DMS 273 treated with DMSO at 0.1 percent for 48 hours (cell line): Measurements from ENCODE around the gene B4GALT5.

Experiments used
- DNase-seq: peaks from one replicate; lab custom pipeline; 2025; lab: John Stamatoyannopoulos, UW

Gene B4GALT5

DNA sequence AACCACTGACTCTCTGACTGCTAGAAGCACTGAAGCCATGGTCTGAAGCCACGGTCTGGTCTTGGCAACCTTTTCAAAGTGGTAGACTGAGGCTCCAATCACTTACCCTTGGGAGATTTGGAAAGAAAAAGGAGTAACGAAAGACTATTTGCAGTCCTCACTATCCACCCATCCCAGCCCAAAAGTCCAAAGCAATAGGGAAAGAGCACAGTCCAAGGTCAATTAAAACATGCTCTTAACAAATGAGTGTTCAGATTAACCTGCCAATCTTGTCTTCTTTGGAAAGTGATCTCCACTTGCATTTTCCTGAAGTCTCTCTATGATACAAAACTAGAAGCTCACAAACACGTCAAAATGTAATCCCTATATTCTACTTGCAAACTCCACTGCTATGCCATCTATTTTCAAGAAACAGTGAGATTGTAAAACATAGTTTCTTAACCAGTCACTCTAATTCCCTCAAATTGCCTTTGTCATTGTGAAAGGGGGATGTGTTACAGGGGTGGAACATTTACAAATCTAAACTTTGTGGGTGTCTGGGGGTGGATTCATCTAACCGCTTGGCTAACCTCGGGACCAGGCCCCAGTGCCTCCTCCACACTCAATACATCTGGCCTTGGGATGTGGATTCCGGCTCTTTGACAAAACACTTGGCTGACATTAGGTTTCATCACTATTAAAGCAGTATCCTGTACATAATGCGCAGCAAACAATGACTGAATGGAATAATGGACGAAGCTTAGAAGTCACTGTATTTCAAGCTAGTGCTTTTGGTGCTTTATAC, 56.4 kb downstream of the B4GALT5 start:
- DNase-seq: no peak

DNA sequence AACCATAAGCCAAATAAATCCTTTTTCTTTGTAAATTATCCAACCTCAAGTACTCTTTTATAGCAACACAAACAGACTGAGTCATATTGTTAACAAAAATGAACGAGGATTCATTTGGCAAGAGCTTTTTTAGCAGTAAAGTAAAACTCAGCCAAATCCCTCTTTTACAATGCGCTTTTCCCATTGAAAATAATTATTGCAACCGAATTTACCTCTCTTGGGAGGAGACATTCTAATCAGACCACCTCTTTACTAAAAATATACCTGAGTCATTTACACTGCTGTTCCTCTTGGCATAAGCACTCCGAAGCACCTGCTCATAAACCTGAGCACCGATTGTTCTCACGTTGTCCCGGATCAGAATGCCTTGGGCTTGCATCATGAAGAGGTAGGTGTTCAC, 57.4 kb downstream of the B4GALT5 start:
- no peak for DNase-seq

GRCh38 chr20:49653925-49654434, 59.7 kb downstream of the B4GALT5 start:
- DNase-seq: no peak

DNA sequence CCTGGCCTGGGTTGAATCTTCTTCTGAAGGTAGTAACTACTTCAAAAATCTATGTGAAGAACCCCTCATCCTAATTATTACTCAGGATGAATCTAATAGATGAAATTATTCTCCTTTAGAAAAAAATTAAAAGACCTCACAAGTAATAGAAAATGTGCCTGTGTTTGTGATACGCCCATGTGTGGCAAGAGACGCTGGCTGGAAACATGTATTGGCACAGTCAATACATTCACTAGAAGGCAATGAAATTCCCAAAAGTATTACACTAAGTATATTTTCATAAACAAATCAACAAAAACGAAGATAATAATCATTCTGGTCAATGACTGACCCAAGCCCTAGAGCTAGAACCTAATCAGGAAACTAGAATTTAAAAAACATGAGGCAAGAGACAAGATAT, 64.0 kb downstream of the B4GALT5 start:
- DNase-seq: no peak

- DNase-seq: no peak
These were observed 66.1 kb downstream of the B4GALT5 start for GRCh38 chr20:49647550-49647949.

GRCh38 chr20:49646528-49646927, 67.2 kb downstream of the B4GALT5 start:
- no peak for DNase-seq

GRCh38 chr20:49646126-49646525, 67.6 kb downstream of the B4GALT5 start:
- DNase-seq: no peak

DNA sequence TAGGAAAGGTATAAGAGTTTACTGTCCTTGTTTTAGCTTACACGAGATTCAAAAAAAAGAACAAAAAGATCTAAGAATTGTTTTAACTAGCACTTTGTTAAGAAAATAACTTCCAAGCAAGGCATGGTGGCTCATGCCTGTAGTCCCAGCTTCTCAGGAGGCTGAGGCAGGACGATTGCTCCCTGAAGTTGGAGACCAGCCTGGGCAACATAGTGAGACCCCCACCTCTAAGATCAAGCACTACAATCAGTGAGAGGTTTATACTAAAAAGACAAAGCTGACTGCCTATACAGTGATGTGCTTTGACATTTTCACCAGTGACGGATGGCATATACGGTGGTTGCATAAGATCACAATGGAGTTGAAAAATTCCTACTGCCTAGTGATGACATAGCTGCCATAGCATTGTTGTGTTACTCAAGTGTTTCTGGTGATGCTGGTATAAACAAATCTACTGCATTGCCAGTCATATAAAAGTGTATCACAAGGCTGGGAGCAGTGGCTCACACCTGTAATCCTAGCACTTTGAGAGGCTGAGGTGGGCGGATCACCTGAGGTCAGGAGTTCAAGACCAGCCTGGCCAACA, 68.6 kb downstream of the B4GALT5 start:
- no peak for DNase-seq

- DNase-seq: no peak
These were observed 70.9 kb downstream of the B4GALT5 start for GRCh38 chr20:49642816-49643215.

DNA sequence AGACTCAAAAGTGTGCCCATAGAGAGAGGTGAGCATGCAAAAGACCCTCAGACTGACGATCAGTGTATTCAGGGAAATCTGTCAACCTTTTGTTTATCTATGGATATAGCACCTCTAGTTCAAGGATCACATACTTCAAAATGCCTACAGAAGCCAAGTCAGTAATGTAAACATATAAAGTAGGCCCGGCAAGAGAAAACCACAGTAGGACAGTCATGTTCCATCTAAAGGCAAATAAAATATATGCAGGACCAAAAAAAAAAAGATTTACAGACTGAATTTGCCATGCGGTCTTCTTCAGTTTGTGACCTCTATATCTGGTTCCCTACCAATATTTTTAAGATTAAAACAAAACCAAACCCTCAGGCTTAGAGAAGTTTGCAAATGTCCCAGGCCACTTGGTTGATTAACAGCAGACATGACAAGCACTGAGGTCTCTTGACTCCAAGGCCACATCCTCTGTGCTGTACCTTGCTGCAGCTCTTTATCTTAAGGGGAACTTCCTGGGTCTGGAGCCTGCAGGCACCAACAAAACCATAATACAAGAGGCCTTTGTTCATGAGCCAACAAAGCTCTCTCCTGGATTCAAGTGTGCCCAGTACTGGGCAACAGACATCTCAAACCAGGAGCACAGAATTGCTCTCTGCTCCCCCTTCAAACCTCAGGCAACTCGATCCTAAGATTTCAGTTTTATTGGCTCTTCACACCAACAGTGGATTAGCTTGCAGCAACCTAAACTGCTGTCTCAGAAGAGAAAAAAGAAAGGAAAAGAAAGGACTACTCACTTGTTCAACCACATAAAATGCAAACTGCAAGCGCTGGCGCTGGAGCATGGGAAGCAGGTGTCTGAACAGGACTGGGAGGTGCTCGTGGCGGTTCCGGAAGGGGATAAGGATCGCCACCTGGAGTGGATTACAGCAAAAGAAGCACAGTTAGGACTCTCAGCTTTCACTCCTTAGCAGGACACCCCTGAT, 71.7 kb downstream of the B4GALT5 start:
- no peak for DNase-seq

GRCh38 chr20:49637046-49637637, 76.5 kb downstream of the B4GALT5 start:
- no peak for DNase-seq

- DNase-seq: no peak
These were observed 77.2 kb downstream of the B4GALT5 start for GRCh38 chr20:49636447-49636846.

DNA sequence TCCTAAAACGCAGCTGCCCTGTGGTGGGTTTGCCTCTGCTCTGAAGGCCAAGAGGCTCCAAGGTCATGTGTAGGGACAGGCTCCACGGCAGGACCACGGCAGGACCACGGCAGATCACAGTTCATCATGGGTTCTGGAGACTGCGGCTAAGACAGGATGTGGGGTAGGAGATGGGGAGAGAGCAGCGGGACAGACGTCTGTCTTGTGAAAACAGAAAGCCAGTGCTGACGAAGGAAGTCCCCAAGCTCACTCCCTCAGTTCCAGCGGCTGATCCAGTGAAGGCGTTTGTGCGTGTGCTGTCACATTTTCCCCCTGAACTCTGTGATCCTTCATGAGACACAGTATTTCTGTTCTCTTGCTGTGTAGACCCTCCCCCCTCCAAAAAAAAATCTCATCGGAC, 77.8 kb downstream of the B4GALT5 start:
- DNase-seq: no peak

DNA sequence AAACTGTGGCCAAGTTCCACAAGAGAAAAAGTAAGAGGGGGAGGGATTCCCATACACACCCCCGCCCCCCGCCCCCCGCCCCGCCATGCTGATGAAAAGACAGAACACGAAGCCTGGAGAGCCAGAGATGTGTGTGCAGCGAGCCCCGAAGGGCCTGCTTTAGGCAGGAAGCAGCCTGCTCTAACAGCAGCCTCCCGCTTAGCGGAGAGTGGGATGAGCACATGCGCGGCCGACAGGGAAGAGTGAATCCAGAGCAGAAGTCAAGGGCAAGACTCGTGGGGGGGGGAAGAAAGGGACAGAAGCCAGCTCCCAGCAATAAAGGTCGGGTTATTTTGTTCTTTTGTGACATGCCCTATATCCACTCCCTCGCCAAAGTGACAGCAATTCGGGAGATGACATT, 78.5 kb downstream of the B4GALT5 start:
- DNase-seq: no peak

- no peak for DNase-seq
These were observed 79.6 kb downstream of the B4GALT5 start for GRCh38 chr20:49634116-49634515.

DNA sequence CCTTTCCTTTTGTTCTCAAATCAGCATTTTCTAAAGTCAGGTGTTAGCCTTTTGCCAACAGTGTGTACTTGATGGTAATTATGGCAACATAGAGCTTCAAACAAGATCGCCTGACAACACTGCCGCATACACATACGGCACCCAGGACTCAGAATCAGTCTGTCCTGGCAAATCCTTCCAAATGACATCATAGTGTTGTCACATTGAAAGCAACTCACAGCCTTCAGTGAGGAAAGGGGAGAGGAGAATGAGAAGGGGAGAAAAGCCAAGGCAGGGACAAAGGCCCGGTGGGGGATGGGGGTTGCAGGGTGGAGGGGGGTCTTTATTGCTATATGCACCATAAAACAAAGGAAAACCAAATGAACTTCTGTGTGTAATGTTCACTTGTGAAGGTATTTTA, 80.0 kb downstream of the B4GALT5 start:
- DNase-seq: no peak

DNA sequence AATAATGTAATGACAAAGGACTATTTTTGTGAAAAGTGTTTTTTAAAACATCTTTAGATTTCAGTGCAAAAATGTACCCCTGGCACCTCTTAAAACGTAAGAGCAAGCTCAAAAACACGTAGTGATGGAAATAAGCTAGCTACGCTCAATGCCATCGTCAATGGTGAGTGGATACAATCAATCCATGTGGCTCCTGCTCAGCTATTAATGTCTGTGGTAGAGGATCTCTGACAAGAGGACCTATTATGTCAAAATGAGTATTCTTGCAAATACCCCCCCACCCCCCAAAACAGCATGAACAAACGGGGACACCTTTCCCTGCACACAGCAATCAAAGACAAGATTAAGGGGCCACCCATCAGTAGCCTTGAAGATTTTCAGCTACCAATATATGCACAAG, 80.7 kb downstream of the B4GALT5 start:
- DNase-seq: no peak

DNA sequence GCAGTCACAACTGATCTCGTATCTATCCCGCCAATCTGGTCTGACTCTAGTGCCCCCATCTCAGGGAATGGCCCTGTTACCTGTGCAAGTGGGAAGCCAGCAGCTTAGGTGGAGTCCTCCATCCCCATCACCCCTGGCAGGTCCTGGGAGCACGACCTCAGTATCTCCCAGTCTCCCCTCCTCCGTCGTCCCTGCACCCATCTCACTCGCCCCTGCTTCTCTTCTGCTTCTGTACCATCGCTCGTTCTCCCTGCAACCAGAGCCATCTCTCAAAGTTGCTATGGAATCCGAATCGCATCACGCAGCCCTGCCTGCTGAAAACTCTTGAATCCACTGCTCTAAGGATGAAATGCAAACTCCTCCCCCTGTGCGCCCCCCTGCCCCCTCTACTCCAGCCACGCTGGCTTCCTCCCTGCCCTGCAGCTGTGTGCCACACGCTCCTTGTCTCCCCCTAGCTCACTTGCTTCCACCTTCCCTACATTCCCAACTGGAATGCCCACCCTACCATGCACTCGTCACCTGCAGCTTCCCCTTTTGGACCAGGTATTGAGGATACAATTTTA, 81.7 kb downstream of the B4GALT5 start:
- no peak for DNase-seq

- no peak for DNase-seq
These were observed 82.5 kb downstream of the B4GALT5 start for GRCh38 chr20:49631061-49631716.

DNA sequence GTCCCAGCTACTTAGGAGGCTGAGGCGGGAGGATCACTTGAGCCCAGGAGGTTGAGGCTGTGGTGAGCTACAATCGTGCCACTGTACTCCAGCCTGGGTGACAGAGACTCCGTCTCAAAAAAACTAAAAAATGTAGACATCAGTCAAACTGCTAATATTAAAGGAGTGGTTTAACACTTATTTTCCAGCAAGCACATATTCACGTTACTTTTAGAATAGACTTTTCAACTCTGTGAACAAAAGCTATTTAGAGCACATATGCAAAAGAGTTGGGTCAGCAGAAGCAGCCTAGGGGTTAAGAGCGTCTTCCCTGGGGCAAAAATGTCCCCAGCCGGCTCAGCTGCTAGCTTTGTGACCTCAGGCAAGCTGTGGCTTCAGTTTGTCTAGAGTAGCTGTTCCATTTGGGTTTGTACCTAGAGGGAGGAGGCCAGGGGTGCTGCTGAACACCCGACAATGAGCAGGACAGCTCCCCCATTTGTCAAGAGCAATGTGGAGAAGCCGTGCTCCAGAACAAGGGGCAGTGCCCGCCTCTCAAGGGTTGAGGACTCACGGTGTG, 83.2 kb downstream of the B4GALT5 start:
- DNase-seq: no peak

DNA sequence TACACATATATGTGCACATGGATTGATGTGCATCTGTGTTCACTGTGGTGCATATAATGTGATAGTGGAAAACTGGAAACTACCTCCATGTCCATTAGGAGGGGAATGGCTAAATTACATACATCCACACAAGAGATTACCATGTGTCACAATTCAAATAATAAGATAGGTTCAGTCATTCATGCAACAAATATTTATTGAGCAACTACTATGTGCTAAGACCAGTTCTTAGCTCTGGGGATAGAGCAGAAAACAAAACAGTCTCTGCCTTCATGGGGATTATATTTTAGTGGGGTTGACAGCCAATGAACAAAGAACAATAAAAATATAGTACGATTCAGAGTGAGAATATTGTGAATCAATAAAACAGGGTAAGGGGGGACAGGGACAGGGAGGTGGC, 84.1 kb downstream of the B4GALT5 start:
- DNase-seq: no peak
